Sigmoid colon (tissue), 7 donors: ENCODE measurements around the gene DRAXIN. TPM values are rescaled to one million over a fixed set of nuclear protein-coding genes. Genes with fewer than 3 reads are reported as not detected.

Experiments used
- DNase-seq: peaks from one replicate; pipeline ENCODE4 v3.0.0-alpha.2; 2019
- H3K27ac ChIP-seq, 4 donors: fragments of 200-600 bp; sonication (generic); one replicate each; pipeline ENCODE4 v1.5.1; 2016 to 2019; ENCODE audit warnings: mild to moderate bottlenecking in 1 of 4
- H3K27me3 ChIP-seq, 3 donors: fragments of 200-600 bp; sonication (generic); one replicate each; pipeline ENCODE4 v1.5.1; 2019; ENCODE audit warnings: mild to moderate bottlenecking in 1 of 3
- H3K36me3 ChIP-seq, 4 donors: fragments of 200-600 bp; sonication (generic); one replicate each; pipeline ENCODE4 v1.5.1; 2016 to 2019
- H3K4me1 ChIP-seq, 4 donors: fragments of 200-600 bp; sonication (generic); one replicate each; pipeline ENCODE4 v1.5.1; 2017 to 2019
- H3K4me3 ChIP-seq, 4 donors: fragments of 200-600 bp; sonication (generic); one replicate each; pipeline ENCODE4 v1.5.1; 2017 to 2019; ENCODE audit warnings: mild to moderate bottlenecking in 2 of 4, moderate library complexity in 1 of 4
- H3K9me3 ChIP-seq, 4 donors: fragments of 200-600 bp in 3 of 4; sonication (generic) in 3 of 4; one replicate each; pipeline versions ENCODE4 v1.5.1 to v1.6.1; 2013 to 2019
- CTCF ChIP-seq, 4 experiments: fragments of 450-650 bp in 3 of 4; fragments of 200-600 bp in 1 of 4; IDR thresholded peaks; one replicate each; pipeline ENCODE4 v1.5.1; 2016 to 2019; ENCODE audit warnings: antibody characterized with exemption in 4 of 4, mild to moderate bottlenecking in 3 of 4, moderate library complexity in 2 of 4
- EP300 ChIP-seq, 4 donors: sonication (generic); formaldehyde crosslinking; IDR thresholded peaks; one replicate each; pipeline ENCODE4 v1.6.1; 2017; ENCODE audit warnings: antibody characterized with exemption in 4 of 4
- POLR2A ChIP-seq, 2 donors: fragments of 450-650 bp; IDR thresholded peaks; one replicate each; pipeline ENCODE4 v1.6.1; 2016; ENCODE audit warnings: antibody characterized with exemption in 2 of 2, mild to moderate bottlenecking in 2 of 2, moderate library complexity in 2 of 2
- POLR2AphosphoS5 ChIP-seq, 4 donors: sonication (generic); formaldehyde crosslinking; IDR thresholded peaks; one replicate each; pipeline ENCODE4 v1.6.1; 2017; ENCODE audit warnings: antibody characterized with exemption in 4 of 4
- WGBS, 2 donors: extraction: QIAGEN DNeasy Blood & Tissue Kit; methylation state at CpG; one replicate each; pipeline ENCODE4 v1.1.7; 2013; 5-methylcytosine and 5-hydroxymethylcytosine counted together
- intact Hi-C: fragments of 100-400 bp; cut with DNase I; formaldehyde crosslinking; loops from one replicate; pipeline ENCODE4 v1.15.1; 2023
- polyA plus RNA-seq, 3 donors: library from polyadenylated mRNA; stranded (reverse); fragments of 200-250 nt; gene quantifications; one replicate each; pipeline ENCODE4 v1.2.3, GENCODE V29; 2013
- total RNA-seq, 4 donors: library from RNA; depleted of rRNA; stranded (reverse); fragments of >200 nt; gene quantifications; one replicate each; pipeline ENCODE4 v1.1.0, GENCODE V29; 2016
- donor health status: healthy with polysubstance abuse.
- donor health status: Bipolar disorder and iron deficiency.
- donor health status: healthy.

Gene DRAXIN
- total and polyA plus RNA-seq, 7 donors: 0.13 to 0.36 (median 0.28) TPM; not detected in 4

GRCh38 chr1:11645270-11645669, 46.2 kb upstream of the DRAXIN start:
- peaks cover 7 to 31% (median 31%) of the 10 kb centered on the region in 3 donors for H3K27me3 ChIP-seq
- no peaks in the 10 kb centered on the region for H3K9me3 ChIP-seq
- no peak overlapping the region for H3K4me3 ChIP-seq
- peaks cover 0 to 25% (median 19%) of the 10 kb centered on the region in 4 donors for H3K4me1 ChIP-seq
- TF ChIP-seq POLR2AphosphoS5 (IDR thresholded peaks at IDR 0.05) (no peak), EP300 (IDR thresholded peaks at IDR 0.05) (no peak), CTCF (IDR thresholded peaks at IDR 0.05) (no peak), POLR2A (IDR thresholded peaks at IDR 0.05) (no peak)
- no peaks in the 10 kb centered on the region for H3K36me3 ChIP-seq
- 80 to 92% methylated on average over 5 of the region's 5 CpGs for WGBS, 2 donors
- no peak overlapping the region for H3K27ac ChIP-seq
- no peak for DNase-seq
- intact Hi-C loops: no loop called here

GRCh38 chr1:11645670-11646265, 45.7 kb upstream of the DRAXIN start:
- TF ChIP-seq POLR2AphosphoS5 (IDR thresholded peaks at IDR 0.05) (no peak), CTCF (IDR thresholded peaks at IDR 0.05) (peak in 2 of 4 experiments; percentile 30 to 60)
- Histone ChIP-seq H3K36me3 (no peaks in the 10 kb centered on the region), H3K27ac (no peak overlapping the region), H3K9me3 (no peaks in the 10 kb centered on the region), H3K4me1 (peaks cover 0 to 30% (median 24%) of the 10 kb centered on the region in 4 donors), H3K4me3 (no peak overlapping the region), H3K27me3 (peaks cover 7 to 36% (median 32%) of the 10 kb centered on the region in 3 donors)
- intact Hi-C loops: no loop called here
- peak; percentile 81 for DNase-seq
- 20 to 32% methylated on average over 8 of the region's 8 CpGs for WGBS, 2 donors

GRCh38 chr1:11646317-11646716, 45.2 kb upstream of the DRAXIN start:
- no peak for TF ChIP-seq POLR2AphosphoS5 (IDR thresholded peaks at IDR 0.05)
- no peak for TF ChIP-seq POLR2A (IDR thresholded peaks at IDR 0.05)
- no peak for TF ChIP-seq CTCF (IDR thresholded peaks at IDR 0.05)
- TF ChIP-seq EP300 (IDR thresholded peaks at IDR 0.05): no peak
- no peak overlapping the region for H3K4me3 ChIP-seq
- intact Hi-C loops: no loop called here
- no peak for DNase-seq
- no peaks in the 10 kb centered on the region for H3K36me3 ChIP-seq
- peaks cover 0 to 31% (median 26%) of the 10 kb centered on the region in 4 donors for H3K4me1 ChIP-seq
- H3K27ac ChIP-seq: no peak overlapping the region
- WGBS, 2 donors: 68 to 78% methylated on average over 9 of the region's 9 CpGs
- H3K27me3 ChIP-seq: peaks cover 7 to 39% (median 32%) of the 10 kb centered on the region in 3 donors
- H3K9me3 ChIP-seq: no peaks in the 10 kb centered on the region

GRCh38 chr1:11647333-11647732, 44.2 kb upstream of the DRAXIN start:
- no peak overlapping the region for H3K4me3 ChIP-seq
- H3K36me3 ChIP-seq: no peaks in the 10 kb centered on the region
- no peak overlapping the region for H3K27ac ChIP-seq
- peaks cover 0 to 31% (median 26%) of the 10 kb centered on the region in 4 donors for H3K4me1 ChIP-seq
- H3K9me3 ChIP-seq: no peaks in the 10 kb centered on the region
- no peak for TF ChIP-seq EP300 (IDR thresholded peaks at IDR 0.05)
- no peak for TF ChIP-seq POLR2AphosphoS5 (IDR thresholded peaks at IDR 0.05)
- TF ChIP-seq CTCF (IDR thresholded peaks at IDR 0.05): no peak
- no peak for TF ChIP-seq POLR2A (IDR thresholded peaks at IDR 0.05)
- DNase-seq: no peak
- peaks cover 7 to 39% (median 32%) of the 10 kb centered on the region in 3 donors for H3K27me3 ChIP-seq
- intact Hi-C loops: no loop called here
- WGBS, 2 donors: 74 to 81% methylated on average over 7 of the region's 7 CpGs

GRCh38 chr1:11648039-11648438, 43.5 kb upstream of the DRAXIN start:
- no peak overlapping the region for H3K27ac ChIP-seq
- H3K4me3 ChIP-seq: no peak overlapping the region
- no peaks in the 10 kb centered on the region for H3K36me3 ChIP-seq
- H3K9me3 ChIP-seq: no peaks in the 10 kb centered on the region
- peaks cover 0 to 31% (median 26%) of the 10 kb centered on the region in 4 donors for H3K4me1 ChIP-seq
- H3K27me3 ChIP-seq: peaks cover 7 to 39% (median 32%) of the 10 kb centered on the region in 3 donors
- no peak for DNase-seq
- TF ChIP-seq POLR2AphosphoS5 (IDR thresholded peaks at IDR 0.05): no peak
- TF ChIP-seq CTCF (IDR thresholded peaks at IDR 0.05): no peak
- TF ChIP-seq POLR2A (IDR thresholded peaks at IDR 0.05): no peak
- no peak for TF ChIP-seq EP300 (IDR thresholded peaks at IDR 0.05)
- 35 to 74% methylated on average over 6 of the region's 6 CpGs for WGBS, 2 donors
- intact Hi-C loops: no loop called here
